Endometrium (tissue), 2 donors: ENCODE data around the gene RHOT1.
"Not testable (repeated sequence)": the region's sequence is repeated elsewhere in the genome, so short reads cannot be mapped to it uniquely, and the experiment has no call there.

Experiments
- FAIRE-seq: peaks from 2 replicates; lab custom pipeline; 2012; peaks lifted over from hg19 to GRCh38; lab: Jason Lieb, UNC
- donor health status: control.
- donor health status: control.

The RHOT1 gene

GRCh38 chr17:32159586-32160438, 17.5 kb downstream of the RHOT1 start:
- no peak for FAIRE-seq

GRCh38 chr17:32160526-32160925, 18.2 kb downstream of the RHOT1 start:
- FAIRE-seq = no peak

GRCh38 chr17:32161029-32161428, 18.7 kb downstream of the RHOT1 start:
- FAIRE-seq = no peak

- no peak for FAIRE-seq
Observed at GRCh38 chr17:32161506-32162365, 19.4 kb downstream of the RHOT1 start.

GRCh38 chr17:32174889-32175288, 32.6 kb downstream of the RHOT1 start:
- FAIRE-seq = no peak

GRCh38 chr17:32178679-32179078, 36.4 kb downstream of the RHOT1 start:
- FAIRE-seq = not testable (repeated sequence)

- FAIRE-seq = not testable (repeated sequence)
Observed at GRCh38 chr17:32179103-32179502, 36.8 kb downstream of the RHOT1 start.

- FAIRE-seq = not testable (repeated sequence)
Observed at GRCh38 chr17:32179526-32179925, 37.2 kb downstream of the RHOT1 start.

GRCh38 chr17:32180262-32180661, 38.0 kb downstream of the RHOT1 start:
- not testable (repeated sequence) for FAIRE-seq

- no peak for FAIRE-seq
Observed at GRCh38 chr17:32185875-32186274, 43.6 kb downstream of the RHOT1 start.

- no peak for FAIRE-seq
Observed at GRCh38 chr17:32187271-32187670, 45.0 kb downstream of the RHOT1 start.

- no peak for FAIRE-seq
Observed at GRCh38 chr17:32189343-32189742, 47.0 kb downstream of the RHOT1 start.

- FAIRE-seq = no peak
Observed at GRCh38 chr17:32191306-32191705, 49.0 kb downstream of the RHOT1 start.

GRCh38 chr17:32192379-32192778, 50.1 kb downstream of the RHOT1 start:
- FAIRE-seq = no peak

GRCh38 chr17:32197987-32198386, 55.7 kb downstream of the RHOT1 start:
- FAIRE-seq = no peak

- no peak for FAIRE-seq
Observed at GRCh38 chr17:32206861-32207260, 64.6 kb downstream of the RHOT1 start.

- no peak for FAIRE-seq
Observed at GRCh38 chr17:32208436-32208835, 66.1 kb downstream of the RHOT1 start.

- no peak for FAIRE-seq
Observed at GRCh38 chr17:32209608-32210007, 67.3 kb downstream of the RHOT1 start.

GRCh38 chr17:32211671-32212070, 69.4 kb downstream of the RHOT1 start:
- no peak for FAIRE-seq

GRCh38 chr17:32215696-32216095, 73.4 kb downstream of the RHOT1 start:
- FAIRE-seq = peak; percentile 43

- no peak for FAIRE-seq
Observed at GRCh38 chr17:32222621-32223020, 80.3 kb downstream of the RHOT1 start.

GRCh38 chr17:32223703-32224102, 81.4 kb downstream of the RHOT1 start:
- no peak for FAIRE-seq

- FAIRE-seq = no peak
Observed at GRCh38 chr17:32226886-32227285, 84.6 kb downstream of the RHOT1 start.
